OCI-LY7 (cell line): ENCODE results near the gene VEPH1. TPM values are rescaled to one million over a fixed set of nuclear protein-coding genes. Genes with fewer than 3 reads are reported as not detected.

Source experiments
- BruUV-seq: library from RNA; stranded (reverse); fragments of 400-500 nt; replicated peaks from 2 replicates; lab custom pipeline; 2021; lab: Mats Ljungman, UMichigan
- CTCF ChIA-PET: fragments of 300-600 bp; sonication (Branson Sonifier 250); formaldehyde crosslinking; loops from one replicate; lab custom pipeline; 2022; ENCODE audit warnings: antibody characterized with exemption; ENCODE audit not compliant: unreplicated experiment; lab: Charles Lee
- POLR2A ChIA-PET: fragments of 300-600 bp; sonication (Branson Sonifier 250); formaldehyde crosslinking; loops from one replicate; lab custom pipeline; 2022; ENCODE audit warnings: antibody characterized with exemption; lab: Charles Lee
- DNase-seq: peaks from one replicate; pipeline ENCODE4 v3.0.0-alpha.2; 2015; ENCODE audit warnings: low spot score
- H2AFZ ChIP-seq: fragments of 200-600 bp; sonication (generic), shearing (Covaris generic); 2 replicates; pipeline ENCODE4 v1.6.1; 2014; ENCODE audit warnings: mild to moderate bottlenecking, antibody characterized with exemption, low read length, moderate library complexity
- H3K27ac ChIP-seq: fragments of 200-600 bp; sonication (generic); 2 replicates; pipeline ENCODE4 v1.5.1; 2014; ENCODE audit warnings: mixed run types, low read depth, mild to moderate bottlenecking, moderate library complexity, low read length, inconsistent platforms; ENCODE audit not compliant: poor library complexity, severe bottlenecking
- H3K36me3 ChIP-seq: fragments of 200-600 bp; sonication (generic); 2 replicates; pipeline ENCODE4 v1.6.1; 2014; ENCODE audit warnings: mild to moderate bottlenecking, antibody characterized with exemption, low read length, moderate library complexity, mixed read lengths; ENCODE audit not compliant: insufficient read depth
- H3K4me1 ChIP-seq: fragments of 200-600 bp; sonication (generic); 2 replicates; pipeline ENCODE4 v1.5.1; 2014; ENCODE audit warnings: mild to moderate bottlenecking, low read length; ENCODE audit not compliant: insufficient read depth, poor library complexity, severe bottlenecking
- H3K4me2 ChIP-seq: fragments of 200-600 bp; sonication (generic); 2 replicates; pipeline ENCODE4 v1.6.1; 2014; ENCODE audit warnings: mild to moderate bottlenecking, low read length
- H3K4me3 ChIP-seq: fragments of 200-600 bp; sonication (generic); 2 replicates; pipeline ENCODE4 v1.5.1; 2014; ENCODE audit warnings: mild to moderate bottlenecking, low read depth, low read length; ENCODE audit not compliant: poor library complexity, severe bottlenecking
- H3K79me2 ChIP-seq: fragments of 200-600 bp; sonication (generic); 2 replicates; pipeline ENCODE4 v1.6.1; 2016; ENCODE audit warnings: low read depth, mild to moderate bottlenecking, low read length, moderate library complexity, mixed read lengths; ENCODE audit not compliant: insufficient read depth
- H3K9me2 ChIP-seq: fragments of 200-600 bp; sonication (generic); 2 replicates; pipeline ENCODE4 v1.6.1; 2016; ENCODE audit warnings: mild to moderate bottlenecking, low read length, mixed read lengths; ENCODE audit not compliant: insufficient read depth
- H3K9me3 ChIP-seq: fragments of 200-600 bp; sonication (generic); 2 replicates; pipeline ENCODE4 v1.6.1; 2014; ENCODE audit warnings: mild to moderate bottlenecking, mixed run types, low read length, mixed read lengths
- H4K20me1 ChIP-seq: fragments of 200-600 bp; sonication (generic); 2 replicates; pipeline ENCODE4 v1.6.1; 2014; ENCODE audit warnings: mild to moderate bottlenecking, antibody characterized with exemption, low read length, moderate library complexity, mixed read lengths; ENCODE audit not compliant: insufficient read depth
- CTCF ChIP-seq: fragments of 200-600 bp; sonication (generic); conservative IDR thresholded peaks from 2 replicates; pipeline ENCODE4 v1.5.1; 2014; ENCODE audit warnings: mild to moderate bottlenecking, antibody characterized with exemption, low read length, moderate library complexity, mixed read lengths
- EZH2phosphoT487 ChIP-seq: fragments of 200-600 bp; sonication (generic); IDR thresholded peaks from 2 replicates; pipeline ENCODE4 v1.6.1; 2018; ENCODE audit warnings: low read depth, borderline replicate concordance, mild to moderate bottlenecking, mixed run types, antibody characterized with exemption, low read length, moderate library complexity, mixed read lengths
- intact Hi-C: fragments of 100-400 bp; cut with micrococcal nuclease; formaldehyde crosslinking; loops from one replicate; pipeline ENCODE4 v1.10.0; 2022; ENCODE audit not compliant: unreplicated experiment
- total RNA-seq, 2 experiments: library from RNA; depleted of rRNA in 1 of 2; stranded (reverse); fragments of >200 nt in 1 of 2; shearing (Covaris generic) in 1 of 2; gene quantifications; 2 replicates each; pipeline ENCODE4 v1.2.3, GENCODE V29; 2014 to 2022

The VEPH1 gene
- total RNA-seq, 2 experiments from 2014 or later, result not detected

- Histone ChIP-seq H4K20me1 (no peaks in the 10 kb centered on the region), H2AFZ (no peak overlapping the region), H3K4me3 (no peak overlapping the region), H3K36me3 (no peaks in the 10 kb centered on the region), H3K4me2 (no peak overlapping the region), H3K27ac (no peak overlapping the region), H3K4me1 (no peaks in the 10 kb centered on the region), H3K79me2 (no peaks in the 10 kb centered on the region), H3K9me3 (no peaks in the 10 kb centered on the region), H3K9me2 (no peaks in the 10 kb centered on the region)
- no peak for DNase-seq
- no TSS peak for BruUV-seq
- ChIA-PET CTCF (no interaction called here), POLR2A (interaction anchor here (0.6 to 0.7 kb wide), 2 partner anchors 15 to 306 kb away, joined by 3 read pairs; no protein-coding TSS in a partner anchor)
- TF ChIP-seq EZH2phosphoT487 (no peak), CTCF (no peak)
- intact Hi-C loops, result no loop called here
Measured at GRCh38 chr3:157282261-157283191, 220.7 kb downstream of the VEPH1 start.

GRCh38 chr3:157280786-157281185 lies 222.4 kb downstream of the VEPH1 start:
- Histone ChIP-seq H3K36me3 (no peaks in the 10 kb centered on the region), H3K4me3 (no peak overlapping the region), H3K27ac (no peak overlapping the region), H4K20me1 (no peaks in the 10 kb centered on the region), H3K4me1 (no peaks in the 10 kb centered on the region), H3K4me2 (no peak overlapping the region), H3K9me3 (no peaks in the 10 kb centered on the region), H3K9me2 (no peaks in the 10 kb centered on the region), H3K79me2 (no peaks in the 10 kb centered on the region), H2AFZ (no peak overlapping the region)
- no peak for TF ChIP-seq EZH2phosphoT487
- no peak for TF ChIP-seq CTCF
- BruUV-seq, result no TSS peak
- CTCF ChIA-PET, result no interaction called here
- no peak for DNase-seq
- POLR2A ChIA-PET, result interaction anchor here (0.9 to 1.6 kb wide), 2 partner anchors 10 to 31 kb away, joined by 3 read pairs; no protein-coding TSS in a partner anchor
- intact Hi-C loops, result no loop called here

GRCh38 chr3:157280354-157280753 lies 222.9 kb downstream of the VEPH1 start:
- Histone ChIP-seq H3K9me3 (no peaks in the 10 kb centered on the region), H2AFZ (no peak overlapping the region), H3K79me2 (no peaks in the 10 kb centered on the region), H3K4me3 (no peak overlapping the region), H3K4me1 (no peaks in the 10 kb centered on the region), H4K20me1 (no peaks in the 10 kb centered on the region), H3K27ac (no peak overlapping the region), H3K4me2 (no peak overlapping the region), H3K9me2 (no peaks in the 10 kb centered on the region), H3K36me3 (no peaks in the 10 kb centered on the region)
- intact Hi-C loops, result no loop called here
- ChIA-PET CTCF (no interaction called here), POLR2A (interaction anchor here (1.6 kb wide), 1 partner anchor 31 kb away, joined by 3 read pairs; no protein-coding TSS in a partner anchor)
- TF ChIP-seq EZH2phosphoT487 (no peak), CTCF (no peak)
- no peak for DNase-seq
- no TSS peak for BruUV-seq
